ENCODE measurements around the gene HYDIN. TPM values are rescaled to one million over a fixed set of nuclear protein-coding genes. Genes with fewer than 3 reads are reported as not detected.
A peak's percentile ranks its signal among the peaks of the same experiment; 100 is the strongest.

Gene HYDIN
- total and polyA plus RNA-seq, 12 donors = 0.04 to 3.1 (median 1.8) TPM

GRCh38 chr16:70784692-70785555, 445.6 kb downstream of the HYDIN start:
- no peaks in the 10 kb centered on the region for H3K27me3 ChIP-seq
- no peak overlapping the region for H3K27ac ChIP-seq
- H3K4me3 ChIP-seq = no peak overlapping the region
- no peak for TF ChIP-seq CTCF (IDR thresholded peaks at IDR 0.05)
- DNase-seq (no peak), ATAC-seq (no peak)
- H3K36me3 ChIP-seq = peaks cover 0 to 85% (median 44%) of the 10 kb centered on the region in 9 donors
- H3K9me3 ChIP-seq = peaks cover 0 to 7% (median 0%) of the 10 kb centered on the region in 11 donors
- intact Hi-C loops (cut with DNase I) = no loop called here
- WGBS, 2 donors = 82% methylated on average over 21 of the region's 21 CpGs
- H3K4me1 ChIP-seq = no peaks in the 10 kb centered on the region

- Histone ChIP-seq H3K36me3 (peaks cover 0 to 100% (median 47%) of the 10 kb centered on the region in 9 donors), H3K27ac (peak overlapping the region in 1 of 10 donors; percentile 29), H3K4me1 (peaks cover 0 to 14% (median 0%) of the 10 kb centered on the region in 9 donors), H3K4me3 (no peak overlapping the region), H3K27me3 (no peaks in the 10 kb centered on the region), H3K9me3 (peaks cover 0 to 7% (median 0%) of the 10 kb centered on the region in 11 donors)
- intact Hi-C loops (cut with DNase I) = no loop called here
- DNase-seq = no peak
- ATAC-seq = peak in 3 of 8 donors; percentile 3 to 27 (median 5)
- TF ChIP-seq CTCF (IDR thresholded peaks at IDR 0.05) = no peak
- WGBS, 2 donors = 93 to 98% methylated on average over 3 of the region's 3 CpGs
These were observed 448.3 kb downstream of the HYDIN start for GRCh38 chr16:70782237-70782636.

- Histone ChIP-seq H3K4me3 (no peak overlapping the region), H3K9me3 (peaks cover 0 to 7% (median 0%) of the 10 kb centered on the region in 11 donors), H3K27ac (peak overlapping the region in 1 of 10 donors; percentile 29), H3K27me3 (no peaks in the 10 kb centered on the region), H3K36me3 (peaks cover 0 to 99% (median 47%) of the 10 kb centered on the region in 9 donors), H3K4me1 (peaks cover 0 to 14% (median 0%) of the 10 kb centered on the region in 9 donors)
- intact Hi-C loops (cut with DNase I) = no loop called here
- no peak for TF ChIP-seq CTCF (IDR thresholded peaks at IDR 0.05)
- DNase-seq = peak in 1 of 2 donors; percentile 29
- peak in 5 of 8 donors; percentile 5 to 56 (median 35) for ATAC-seq
- WGBS, 2 donors = 79 to 87% methylated on average over 14 of the region's 14 CpGs
These were observed 448.7 kb downstream of the HYDIN start for GRCh38 chr16:70781800-70782199.

GRCh38 chr16:70780546-70780945, 450.0 kb downstream of the HYDIN start:
- no peak overlapping the region for H3K4me3 ChIP-seq
- TF ChIP-seq CTCF (IDR thresholded peaks at IDR 0.05) = no peak
- no peak for ATAC-seq
- peaks cover 0 to 7% (median 0%) of the 10 kb centered on the region in 11 donors for H3K9me3 ChIP-seq
- 97 to 98% methylated on average over 10 of the region's 10 CpGs for WGBS, 2 donors
- H3K36me3 ChIP-seq = peaks cover 0 to 97% (median 47%) of the 10 kb centered on the region in 9 donors
- DNase-seq = no peak
- no peak overlapping the region for H3K27ac ChIP-seq
- H3K4me1 ChIP-seq = peaks cover 0 to 14% (median 0%) of the 10 kb centered on the region in 9 donors
- intact Hi-C loops (cut with DNase I) = no loop called here
- no peaks in the 10 kb centered on the region for H3K27me3 ChIP-seq
